HCT116 (cell line): Measurements from ENCODE around the gene MTF2. TPM values are rescaled to one million over a fixed set of nuclear protein-coding genes. Genes with fewer than 3 reads are reported as not detected.

Source experiments
- ATAC-seq: fragments of 200-7000 bp; cut with Tn5 transposase; 2 replicates; pipeline ENCODE4 v1.9.1; 2020; ENCODE audit warnings: mild to moderate bottlenecking, moderate library complexity
- BruUV-seq: library from RNA; stranded (reverse); fragments of 400-500 nt; replicated peaks from 2 replicates; lab custom pipeline; 2021; lab: Mats Ljungman, UMichigan
- CTCF ChIA-PET: fragments of 300-600 bp; sonication (Branson Sonifier 250); formaldehyde crosslinking; loops from one replicate; lab custom pipeline; 2021; ENCODE audit warnings: antibody characterized with exemption; lab: Charles Lee
- POLR2A ChIA-PET: fragments of 300-600, 350-600 bp; sonication (Branson Sonifier 250); formaldehyde crosslinking; loops from one replicate; lab custom pipeline; 2021; ENCODE audit warnings: antibody characterized with exemption; lab: Charles Lee
- RAD21 ChIA-PET, 2 experiments: fragments of 300-600 bp; sonication (Branson Sonifier 250); formaldehyde crosslinking; loops; one replicate each; lab custom pipeline; 2023; ENCODE audit warnings: low total read pairs in 2 of 2; ENCODE audit not compliant: uncharacterized antibody in 2 of 2, unreplicated experiment in 2 of 2, low non-redundant PET in 1 of 2; lab: Charles Lee
- DNase-seq: peaks from one replicate; pipeline ENCODE4 v3.0.0-alpha.2; 2010; ENCODE audit warnings: low read depth, low spot score
- H2AFZ ChIP-seq: fragments of 200-600 bp; shearing (Covaris generic), sonication (generic); 2 replicates; pipeline ENCODE4 v1.6.1; 2017; ENCODE audit warnings: low read depth, mixed run types, mixed read lengths, antibody characterized with exemption, low read length; ENCODE audit not compliant: poor library complexity, severe bottlenecking
- H3K27ac ChIP-seq: 2 replicates; pipeline ENCODE4 v1.5.1; 2012; ENCODE audit warnings: low read depth, low read length
- H3K27me3 ChIP-seq: fragments of 200-600 bp; sonication (generic); 2 replicates; pipeline ENCODE4 v1.6.1; 2016; ENCODE audit warnings: mixed run types, low read length, mixed read lengths; ENCODE audit not compliant: insufficient read depth
- H3K36me3 ChIP-seq, 2 experiments: fragments of 200-500 bp in 1 of 2; fragments of 200-600 bp in 1 of 2; sonication (Bioruptor generic) in 1 of 2; sonication (generic) in 1 of 2; 2 replicates each; pipeline versions ENCODE4 v1.5.1 to v1.6.1; 2014 to 2016; ENCODE audit warnings: low read length in 2 of 2, inconsistent platforms in 1 of 2, mixed read lengths in 1 of 2, mixed run types in 1 of 2; ENCODE audit not compliant: insufficient read depth in 2 of 2, control insufficient read depth in 1 of 2
- H3K4me1 ChIP-seq, 2 experiments: fragments of 200-600 bp in 1 of 2; sonication (generic) in 1 of 2; 2 replicates each; pipeline versions ENCODE4 v1.5.1 to v1.6.1; 2012 to 2017; ENCODE audit warnings: low read length in 2 of 2, inconsistent platforms in 1 of 2, mild to moderate bottlenecking in 1 of 2, mixed read lengths in 1 of 2, mixed run types in 1 of 2, moderate library complexity in 1 of 2; ENCODE audit not compliant: insufficient read depth in 2 of 2, control insufficient read depth in 1 of 2
- H3K4me2 ChIP-seq: fragments of 200-600 bp; sonication (generic); 2 replicates; pipeline ENCODE4 v1.6.1; 2017; ENCODE audit warnings: mixed run types, low read length, mixed read lengths
- H3K4me3 ChIP-seq, 2 experiments: fragments of 200-600 bp in 1 of 2; sonication (generic) in 1 of 2; replicated peaks in 1 of 2; 2 replicates each; pipeline ENCODE4 v1.5.1; 2011 to 2016; ENCODE audit warnings: low read length in 2 of 2, control low read depth in 1 of 2, low read depth in 1 of 2, mild to moderate bottlenecking in 1 of 2, mixed read lengths in 1 of 2, mixed run types in 1 of 2
- H3K79me2 ChIP-seq: fragments of 200-600 bp; sonication (generic); 2 replicates; pipeline ENCODE4 v1.6.1; 2017; ENCODE audit warnings: mild to moderate bottlenecking, mixed run types, low read length, moderate library complexity, mixed read lengths; ENCODE audit not compliant: insufficient read depth
- H3K9ac ChIP-seq: fragments of 200-600 bp; sonication (generic); 2 replicates; pipeline ENCODE4 v1.6.1; 2016; ENCODE audit warnings: low read length, mixed read lengths
- H3K9me2 ChIP-seq: fragments of 200-600 bp; sonication (generic), shearing (Covaris generic); 2 replicates; pipeline ENCODE4 v1.6.1; 2017; ENCODE audit warnings: mixed run types, mild to moderate bottlenecking, moderate library complexity; ENCODE audit not compliant: insufficient read depth
- H3K9me3 ChIP-seq, 2 experiments: fragments of 200-500 bp in 1 of 2; fragments of 200-600 bp in 1 of 2; sonication (Bioruptor generic) in 1 of 2; sonication (generic) in 1 of 2; 2 replicates each; pipeline ENCODE4 v1.6.1; 2014 to 2017; ENCODE audit warnings: low read length in 2 of 2, mixed read lengths in 2 of 2, inconsistent platforms in 1 of 2, low read depth in 1 of 2, mild to moderate bottlenecking in 1 of 2, mixed run types in 1 of 2, moderate library complexity in 1 of 2; ENCODE audit not compliant: control insufficient read depth in 1 of 2, insufficient read depth in 1 of 2
- H4K20me1 ChIP-seq: fragments of 200-600 bp; sonication (generic), shearing (Covaris generic); 2 replicates; pipeline ENCODE4 v1.6.1; 2017; ENCODE audit warnings: mixed run types, mild to moderate bottlenecking, moderate library complexity; ENCODE audit not compliant: insufficient read depth
- CTCF ChIP-seq, 3 experiments: fragments of 200-600 bp in 1 of 3; sonication (generic) in 1 of 3; IDR thresholded peaks in 2 of 3; conservative IDR thresholded peaks in 1 of 3; 2 replicates each; pipeline ENCODE4 v1.5.1; 2012 to 2017; ENCODE audit warnings: low read depth in 2 of 3, low read length in 2 of 3, antibody characterized with exemption in 1 of 3, borderline replicate concordance in 1 of 3, control low read depth in 1 of 3, mild to moderate bottlenecking in 1 of 3, mixed read lengths in 1 of 3, mixed run types in 1 of 3, moderate library complexity in 1 of 3; ENCODE audit not compliant: insufficient read depth in 1 of 3
- ELF1 ChIP-seq: IDR thresholded peaks from 2 replicates; pipeline ENCODE4 v1.6.1; 2012; ENCODE audit warnings: low read depth, borderline replicate concordance
- YY1 ChIP-seq: IDR thresholded peaks from 2 replicates; pipeline ENCODE4 v1.6.1; 2011; ENCODE audit warnings: low read length, low read depth, moderate library complexity, mild to moderate bottlenecking; ENCODE audit not compliant: insufficient replicate concordance; ENCODE audit errors: extremely low read depth
- ZBTB33 ChIP-seq: IDR thresholded peaks from 2 replicates; pipeline ENCODE4 v1.6.1; 2011; ENCODE audit warnings: mild to moderate bottlenecking, low read length, moderate library complexity; ENCODE audit not compliant: insufficient replicate concordance; ENCODE audit errors: extremely low read depth
- ZFX ChIP-seq: fragments of 450-650 bp; IDR thresholded peaks from 2 replicates; pipeline ENCODE4 v1.6.1; 2017
- intact Hi-C: fragments of 100-400 bp; cut with micrococcal nuclease; formaldehyde crosslinking; loops from 2 replicates; pipeline ENCODE4 v1.10.0; 2022
- total RNA-seq: library from RNA; stranded (reverse); gene quantifications from one replicate; pipeline ENCODE4 v1.2.1, GENCODE V29; 2021; ENCODE audit not compliant: unreplicated experiment

MTF2 gene
- total RNA-seq, 1 experiment from 2014 or later = 45.5 TPM

DNA sequence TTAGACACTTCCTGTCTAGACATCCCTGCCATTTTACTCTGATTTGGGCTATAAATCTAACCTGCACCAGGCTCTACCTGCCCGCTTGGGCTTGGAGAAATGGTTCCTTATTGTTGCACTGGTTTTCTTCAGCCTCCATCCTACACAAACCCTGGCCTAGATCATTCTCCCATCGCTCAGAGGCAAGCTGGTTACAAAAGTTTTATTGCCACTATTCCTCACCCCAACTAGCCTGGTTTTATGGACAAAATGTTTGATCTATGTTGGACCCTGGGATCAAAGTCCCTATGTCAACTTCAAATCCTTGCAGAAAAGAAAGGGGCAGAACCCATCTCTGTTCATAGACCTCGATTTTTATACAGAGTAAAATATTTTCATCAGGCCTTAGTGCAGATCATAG lies 31.5 kb upstream of the MTF2 start:
- no TSS peak for BruUV-seq
- no peaks in the 10 kb centered on the region for H3K9me2 ChIP-seq
- no peaks in the 10 kb centered on the region for H4K20me1 ChIP-seq
- no peak overlapping the region for H2AFZ ChIP-seq
- RAD21 ChIA-PET = no interaction called here
- no peak overlapping the region for H3K27ac ChIP-seq
- no peaks in the 10 kb centered on the region for H3K9me3 ChIP-seq
- POLR2A ChIA-PET = no interaction called here
- peaks cover 0 to 10% of the 10 kb centered on the region in 2 experiments; a peak in 2 of 4 replicates for H3K4me1 ChIP-seq
- no peaks in the 10 kb centered on the region for H3K79me2 ChIP-seq
- CTCF ChIA-PET = no interaction called here
- TF ChIP-seq YY1 = no peak
- no peak for TF ChIP-seq ZFX
- TF ChIP-seq ZBTB33 = no peak
- TF ChIP-seq ELF1 = no peak
- TF ChIP-seq CTCF (IDR thresholded peaks at IDR 0.05 in 2 of 3, conservative IDR thresholded peaks at IDR 0.05 in 1 of 3; ENCODE audit: borderline replicate concordance in 1 of 3, insufficient read depth in 1 of 3, low read depth in 2 of 3, low read length in 2 of 3) = no peak
- no peak for DNase-seq
- H3K9ac ChIP-seq = no peak overlapping the region
- no peak overlapping the region for H3K4me3 ChIP-seq
- intact Hi-C loops = no loop called here
- H3K36me3 ChIP-seq = no peaks in the 10 kb centered on the region
- no peaks in the 10 kb centered on the region for H3K27me3 ChIP-seq
- H3K4me2 ChIP-seq = no peak overlapping the region
- ATAC-seq = no peak
